ENCODE measurements around the gene EI24. TPM values are rescaled to one million over a fixed set of nuclear protein-coding genes. Genes with fewer than 3 reads are reported as not detected.
"Not testable (repeated sequence)": the region's sequence is repeated elsewhere in the genome, so short reads cannot be mapped to it uniquely, and the experiment has no call there.

The EI24 gene
- total RNA-seq: 44.4 and 50.9 TPM in 2 replicates

- no peaks in the 10 kb centered on the region for H3K9me3 Mint-ChIP-seq
- peaks cover 22% of the 10 kb centered on the region for H3K4me1 Mint-ChIP-seq (ENCODE audit: low read depth)
- H3K36me3 Mint-ChIP-seq (ENCODE audit: low read depth): peaks cover 25% of the 10 kb centered on the region
- H3K4me3 Mint-ChIP-seq (ENCODE audit: low read depth): peak within 1 kb of the TSS; percentile 89
- intact Hi-C loops (cut with micrococcal nuclease): loop anchor here (1.0 kb wide), 1 partner anchor 318 kb away; the partner anchor contains the start of gene HYLS1
- DNase-seq (ENCODE audit: low spot score): peak; percentile 86
- H3K27ac Mint-ChIP-seq: peak within 1 kb of the TSS; percentile 91
- no peaks in the 10 kb centered on the region for H3K27me3 Mint-ChIP-seq (ENCODE audit: low read depth)
These were observed at the start of gene EI24 for GRCh38 chr11:125568970-125569914. TSS of gene EI24 (plus strand) at chr11:125569477. CDS start at chr11:125572528, 3,051 bp downstream.

- H3K27ac Mint-ChIP-seq: no peak overlapping the region
- no peak for DNase-seq (ENCODE audit: low spot score)
- H3K36me3 Mint-ChIP-seq (ENCODE audit: low read depth): peaks cover under 1% of the 10 kb centered on the region
- peaks cover 9% of the 10 kb centered on the region for H3K9me3 Mint-ChIP-seq
- H3K4me1 Mint-ChIP-seq (ENCODE audit: low read depth): peaks cover 17% of the 10 kb centered on the region
- H3K27me3 Mint-ChIP-seq (ENCODE audit: low read depth): no peaks in the 10 kb centered on the region
- no peak overlapping the region for H3K4me3 Mint-ChIP-seq (ENCODE audit: low read depth)
- intact Hi-C loops (cut with micrococcal nuclease): no loop called here
These were observed 49.1 kb upstream of the EI24 start for GRCh38 chr11:125519860-125520834.

GRCh38 chr11:125525303-125525702 is 44.0 kb upstream of the EI24 start:
- H3K27me3 Mint-ChIP-seq (ENCODE audit: low read depth): no peaks in the 10 kb centered on the region
- H3K27ac Mint-ChIP-seq: no peak overlapping the region
- no peak overlapping the region for H3K4me3 Mint-ChIP-seq (ENCODE audit: low read depth)
- no peaks in the 10 kb centered on the region for H3K4me1 Mint-ChIP-seq (ENCODE audit: low read depth)
- H3K9me3 Mint-ChIP-seq: peaks cover 14% of the 10 kb centered on the region
- intact Hi-C loops (cut with micrococcal nuclease): no loop called here
- H3K36me3 Mint-ChIP-seq (ENCODE audit: low read depth): peaks cover 4% of the 10 kb centered on the region
- DNase-seq (ENCODE audit: low spot score): no peak

GRCh38 chr11:125532668-125533067 is 36.6 kb upstream of the EI24 start:
- peaks cover 10% of the 10 kb centered on the region for H3K27me3 Mint-ChIP-seq (ENCODE audit: low read depth)
- no peak overlapping the region for H3K4me3 Mint-ChIP-seq (ENCODE audit: low read depth)
- DNase-seq (ENCODE audit: low spot score): no peak
- H3K9me3 Mint-ChIP-seq: no peaks in the 10 kb centered on the region
- H3K27ac Mint-ChIP-seq: no peak overlapping the region
- no peaks in the 10 kb centered on the region for H3K4me1 Mint-ChIP-seq (ENCODE audit: low read depth)
- intact Hi-C loops (cut with micrococcal nuclease): no loop called here
- H3K36me3 Mint-ChIP-seq (ENCODE audit: low read depth): no peaks in the 10 kb centered on the region

GRCh38 chr11:125535585-125535984 is 33.7 kb upstream of the EI24 start:
- no peak overlapping the region for H3K27ac Mint-ChIP-seq
- H3K36me3 Mint-ChIP-seq (ENCODE audit: low read depth): no peaks in the 10 kb centered on the region
- peaks cover 10% of the 10 kb centered on the region for H3K27me3 Mint-ChIP-seq (ENCODE audit: low read depth)
- no peak overlapping the region for H3K4me3 Mint-ChIP-seq (ENCODE audit: low read depth)
- no peak for DNase-seq (ENCODE audit: low spot score)
- intact Hi-C loops (cut with micrococcal nuclease): no loop called here
- no peaks in the 10 kb centered on the region for H3K9me3 Mint-ChIP-seq
- no peaks in the 10 kb centered on the region for H3K4me1 Mint-ChIP-seq (ENCODE audit: low read depth)

GRCh38 chr11:125536834-125537233 is 32.4 kb upstream of the EI24 start:
- H3K36me3 Mint-ChIP-seq (ENCODE audit: low read depth); DNase-seq (ENCODE audit: low spot score); H3K4me3 Mint-ChIP-seq (ENCODE audit: low read depth); H3K27ac Mint-ChIP-seq; H3K4me1 Mint-ChIP-seq (ENCODE audit: low read depth); H3K27me3 Mint-ChIP-seq (ENCODE audit: low read depth); intact Hi-C loops (cut with micrococcal nuclease); H3K9me3 Mint-ChIP-seq: not testable (repeated sequence)

GRCh38 chr11:125542709-125543108 is 26.6 kb upstream of the EI24 start:
- H3K4me3 Mint-ChIP-seq (ENCODE audit: low read depth): no peak overlapping the region
- intact Hi-C loops (cut with micrococcal nuclease): no loop called here
- H3K9me3 Mint-ChIP-seq: peaks cover 16% of the 10 kb centered on the region

GRCh38 chr11:125550780-125551179 is 18.5 kb upstream of the EI24 start:
- DNase-seq (ENCODE audit: low spot score): no peak
- intact Hi-C loops (cut with micrococcal nuclease): no loop called here
- peaks cover 36% of the 10 kb centered on the region for H3K9me3 Mint-ChIP-seq
- H3K27me3 Mint-ChIP-seq (ENCODE audit: low read depth): no peaks in the 10 kb centered on the region
- H3K36me3 Mint-ChIP-seq (ENCODE audit: low read depth): peaks cover 3% of the 10 kb centered on the region
- H3K27ac Mint-ChIP-seq: no peak overlapping the region
- H3K4me3 Mint-ChIP-seq (ENCODE audit: low read depth): no peak overlapping the region
- no peaks in the 10 kb centered on the region for H3K4me1 Mint-ChIP-seq (ENCODE audit: low read depth)

More at GRCh38 chr11:125542709-125543108, 26.6 kb upstream of the EI24 start:
- DNase-seq (ENCODE audit: low spot score): no peak
- Mint-ChIP-seq H3K27me3 (ENCODE audit: low read depth) (no peaks in the 10 kb centered on the region), H3K27ac (no peak overlapping the region), H3K36me3 (ENCODE audit: low read depth) (no peaks in the 10 kb centered on the region), H3K4me1 (ENCODE audit: low read depth) (no peaks in the 10 kb centered on the region)

GRCh38 chr11:125551835-125552342 is 17.4 kb upstream of the EI24 start:
- H3K27ac Mint-ChIP-seq: no peak overlapping the region
- H3K27me3 Mint-ChIP-seq (ENCODE audit: low read depth): no peaks in the 10 kb centered on the region
- peaks cover 3% of the 10 kb centered on the region for H3K36me3 Mint-ChIP-seq (ENCODE audit: low read depth)
- no peaks in the 10 kb centered on the region for H3K4me1 Mint-ChIP-seq (ENCODE audit: low read depth)
- H3K9me3 Mint-ChIP-seq: peaks cover 36% of the 10 kb centered on the region
- H3K4me3 Mint-ChIP-seq (ENCODE audit: low read depth): no peak overlapping the region
- intact Hi-C loops (cut with micrococcal nuclease): no loop called here
- DNase-seq (ENCODE audit: low spot score): no peak

- H3K27ac Mint-ChIP-seq: no peak overlapping the region
- intact Hi-C loops (cut with micrococcal nuclease): no loop called here
- H3K4me1 Mint-ChIP-seq (ENCODE audit: low read depth): no peaks in the 10 kb centered on the region
- H3K36me3 Mint-ChIP-seq (ENCODE audit: low read depth): peaks cover 3% of the 10 kb centered on the region
- no peak for DNase-seq (ENCODE audit: low spot score)
- H3K9me3 Mint-ChIP-seq: peaks cover 40% of the 10 kb centered on the region
- H3K27me3 Mint-ChIP-seq (ENCODE audit: low read depth): peaks cover 2% of the 10 kb centered on the region
- H3K4me3 Mint-ChIP-seq (ENCODE audit: low read depth): no peak overlapping the region
These were observed 16.4 kb upstream of the EI24 start for GRCh38 chr11:125552927-125553326.

- Mint-ChIP-seq H3K27ac (no peak overlapping the region), H3K27me3 (ENCODE audit: low read depth) (peaks cover 2% of the 10 kb centered on the region), H3K4me3 (ENCODE audit: low read depth) (no peak overlapping the region), H3K36me3 (ENCODE audit: low read depth) (peaks cover 3% of the 10 kb centered on the region), H3K9me3 (peaks cover 40% of the 10 kb centered on the region), H3K4me1 (ENCODE audit: low read depth) (no peaks in the 10 kb centered on the region)
- no peak for DNase-seq (ENCODE audit: low spot score)
- intact Hi-C loops (cut with micrococcal nuclease): no loop called here
These were observed 15.9 kb upstream of the EI24 start for GRCh38 chr11:125553357-125553756.

GRCh38 chr11:125554038-125554437 is 15.2 kb upstream of the EI24 start:
- H3K27ac Mint-ChIP-seq: no peak overlapping the region
- no peak for DNase-seq (ENCODE audit: low spot score)
- H3K4me3 Mint-ChIP-seq (ENCODE audit: low read depth): no peak overlapping the region
- peaks cover 2% of the 10 kb centered on the region for H3K27me3 Mint-ChIP-seq (ENCODE audit: low read depth)
- peaks cover 3% of the 10 kb centered on the region for H3K36me3 Mint-ChIP-seq (ENCODE audit: low read depth)
- intact Hi-C loops (cut with micrococcal nuclease): no loop called here
- no peaks in the 10 kb centered on the region for H3K4me1 Mint-ChIP-seq (ENCODE audit: low read depth)
- peaks cover 40% of the 10 kb centered on the region for H3K9me3 Mint-ChIP-seq
